Measurements from ENCODE around the gene OR13C4. TPM values are rescaled to one million over a fixed set of nuclear protein-coding genes. Genes with fewer than 3 reads are reported as not detected.
"Not testable (repeated sequence)": the region's sequence is repeated elsewhere in the genome, so short reads cannot be mapped to it uniquely, and the experiment has no call there.

Gene OR13C4
- polyA plus RNA-seq, 1 experiment = not detected

DNA sequence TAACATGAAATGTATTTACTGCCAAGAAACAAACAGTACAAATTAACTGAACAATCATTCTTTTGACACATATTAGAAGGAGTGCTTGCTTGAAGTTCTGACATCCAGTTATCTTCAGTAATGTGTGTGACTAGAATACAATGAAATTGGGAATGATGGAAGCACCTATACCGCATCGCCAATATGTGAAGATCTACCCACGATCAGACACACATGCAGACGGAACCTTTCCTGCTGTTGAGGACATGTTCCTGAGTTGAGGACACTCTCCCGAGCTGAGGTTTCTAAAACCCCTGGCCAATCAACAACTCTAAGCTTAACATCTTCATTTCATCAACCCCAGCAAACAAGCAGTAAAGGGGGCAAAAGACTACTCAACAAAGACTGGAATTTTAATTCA, 9.7 kb upstream of the OR13C4 start, which contains the start of gene OR13C3:
Gene OR13C3 (minus strand): TSS at position 101 of the 400 bp plus-strand sequence. CDS start 133 bp downstream, outside the sequence.
- ChIA-PET CTCF (no interaction called here), POLR2A (no interaction called here)
- Histone ChIP-seq H3K36me3 (ENCODE audit: control insufficient read depth, insufficient read depth, low read length) (no peaks in the 10 kb centered on the region), H3K27me3 (ENCODE audit: control insufficient read depth, insufficient read depth, low read length) (no peaks in the 10 kb centered on the region), H3K4me3 (ENCODE audit: low read depth, low read length) (no peak within 1 kb of the TSS)
- no peak for DNase-seq (ENCODE audit: low read depth)
- TF ChIP-seq CTCF (IDR thresholded peaks at IDR 0.05; ENCODE audit: insufficient read depth, low read depth, low read length) = no peak

GRCh38 chr9:104520241-104520640, 6.8 kb downstream of the OR13C4 start:
- H3K36me3 ChIP-seq (ENCODE audit: control insufficient read depth, insufficient read depth, low read length); H3K27me3 ChIP-seq (ENCODE audit: control insufficient read depth, insufficient read depth, low read length); H3K4me3 ChIP-seq (ENCODE audit: low read depth, low read length); POLR2A ChIA-PET; DNase-seq (ENCODE audit: low read depth): not testable (repeated sequence)
- CTCF ChIA-PET = interaction anchor here (0.9 kb wide), 1 partner anchor 14 kb away, joined by 4 read pairs; no protein-coding TSS in a partner anchor

DNA sequence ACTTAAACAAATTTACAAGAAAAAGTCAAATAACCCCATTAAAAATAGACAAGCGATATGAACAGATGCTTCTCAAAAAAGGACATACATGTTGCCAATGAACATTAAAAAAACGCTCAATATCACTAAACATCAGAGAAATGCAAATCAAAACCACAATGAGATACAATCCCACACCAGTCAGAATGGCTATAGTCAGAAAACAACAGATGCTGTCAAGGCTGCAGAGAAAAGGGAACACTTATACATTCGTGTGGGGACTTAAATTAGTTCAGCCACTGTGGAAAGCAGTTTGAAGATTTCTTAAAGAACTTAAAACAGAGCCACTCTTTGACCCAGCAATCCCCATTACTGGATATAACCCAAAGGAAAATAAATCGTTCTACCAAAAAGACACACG, 12.1 kb downstream of the OR13C4 start:
- Histone ChIP-seq H3K4me3 (ENCODE audit: low read depth, low read length) (no peak overlapping the region), H3K36me3 (ENCODE audit: control insufficient read depth, insufficient read depth, low read length) (no peaks in the 10 kb centered on the region), H3K27me3 (ENCODE audit: control insufficient read depth, insufficient read depth, low read length) (no peaks in the 10 kb centered on the region)
- no peak for TF ChIP-seq CTCF (IDR thresholded peaks at IDR 0.05; ENCODE audit: insufficient read depth, low read depth, low read length)
- DNase-seq (ENCODE audit: low read depth) = no peak
- ChIA-PET POLR2A (no interaction called here), CTCF (no interaction called here)

DNA sequence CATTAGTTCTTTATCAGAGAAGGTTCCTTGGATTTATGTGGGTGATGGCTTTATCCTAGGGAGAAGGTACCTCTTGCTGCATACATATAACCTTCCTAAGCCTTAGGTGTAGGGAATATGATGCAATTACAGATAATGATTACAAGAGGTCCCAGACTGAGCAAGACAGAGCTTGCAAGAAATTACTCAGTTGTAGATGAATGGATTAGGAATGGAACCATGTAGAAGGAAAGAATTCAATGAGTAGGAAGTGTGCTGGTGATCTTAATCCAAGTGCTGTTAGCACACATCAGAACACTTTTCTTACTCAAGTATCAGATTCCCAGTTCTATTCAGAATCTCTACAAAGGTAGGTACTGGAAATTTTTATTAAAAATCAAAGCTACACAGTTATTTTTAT, 20.4 kb downstream of the OR13C4 start:
- no peak for TF ChIP-seq CTCF (IDR thresholded peaks at IDR 0.05; ENCODE audit: insufficient read depth, low read depth, low read length)

DNA sequence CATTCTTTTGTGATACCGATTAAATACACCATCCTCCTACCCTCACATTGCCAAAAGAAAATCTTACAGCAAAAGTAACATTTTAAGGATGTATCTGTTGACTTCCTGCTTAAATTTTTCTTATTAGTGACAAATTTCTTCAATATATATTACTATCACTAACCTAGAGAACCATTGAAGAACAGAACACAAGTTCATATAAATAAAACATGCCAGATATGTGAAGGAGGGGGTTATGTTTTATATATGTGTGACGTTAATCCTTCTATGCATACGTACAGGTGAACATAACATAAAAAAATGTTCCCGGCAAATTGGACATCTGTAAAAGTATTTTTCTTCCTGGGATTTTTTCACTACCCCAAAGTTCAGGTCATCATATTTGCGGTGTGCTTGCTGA, 23.0 kb downstream of the OR13C4 start, which contains the start of gene OR13F1:
Gene OR13F1 (plus strand): TSS at position 301 of the 400 bp plus-strand sequence. CDS start 0 bp downstream, at position 301.
- CTCF ChIA-PET = no interaction called here
- POLR2A ChIA-PET = no interaction called here
- Histone ChIP-seq H3K36me3 (ENCODE audit: control insufficient read depth, insufficient read depth, low read length) (no peaks in the 10 kb centered on the region), H3K27me3 (ENCODE audit: control insufficient read depth, insufficient read depth, low read length) (no peaks in the 10 kb centered on the region), H3K4me3 (ENCODE audit: low read depth, low read length) (no peak within 1 kb of the TSS)
- TF ChIP-seq CTCF (IDR thresholded peaks at IDR 0.05; ENCODE audit: insufficient read depth, low read depth, low read length) = no peak
- DNase-seq (ENCODE audit: low read depth) = no peak

More for the DNA sequence above, 20.4 kb downstream of the OR13C4 start:
- ChIA-PET CTCF (no interaction called here), POLR2A (no interaction called here)
- Histone ChIP-seq H3K27me3 (ENCODE audit: control insufficient read depth, insufficient read depth, low read length) (no peaks in the 10 kb centered on the region), H3K36me3 (ENCODE audit: control insufficient read depth, insufficient read depth, low read length) (no peaks in the 10 kb centered on the region), H3K4me3 (ENCODE audit: low read depth, low read length) (no peak overlapping the region)
- no peak for DNase-seq (ENCODE audit: low read depth)

DNA sequence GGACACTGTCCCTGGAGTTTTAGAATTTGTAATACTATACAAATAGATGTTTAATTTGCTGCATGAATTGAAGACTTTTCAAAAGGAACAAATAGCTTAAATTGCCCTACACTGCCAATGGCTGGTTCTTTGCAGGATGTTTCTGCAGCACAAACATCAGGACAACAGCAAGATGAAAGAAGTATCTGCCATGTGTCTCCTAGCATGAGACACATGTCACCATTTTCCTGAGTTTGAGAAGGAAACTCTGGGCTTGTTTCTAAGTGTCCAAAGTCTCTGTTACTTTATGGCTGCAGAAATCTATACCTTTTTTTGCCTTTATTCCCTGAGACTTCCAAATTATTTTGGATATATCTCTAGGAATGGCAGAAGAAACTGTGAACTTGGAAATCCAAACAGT, 23.6 kb downstream of the OR13C4 start:
- POLR2A ChIA-PET = no interaction called here
- TF ChIP-seq CTCF (IDR thresholded peaks at IDR 0.05; ENCODE audit: insufficient read depth, low read depth, low read length) = no peak
- DNase-seq (ENCODE audit: low read depth) = no peak
- Histone ChIP-seq H3K27me3 (ENCODE audit: control insufficient read depth, insufficient read depth, low read length) (no peaks in the 10 kb centered on the region), H3K36me3 (ENCODE audit: control insufficient read depth, insufficient read depth, low read length) (no peaks in the 10 kb centered on the region), H3K4me3 (ENCODE audit: low read depth, low read length) (no peak overlapping the region)
- CTCF ChIA-PET = no interaction called here

Measured in BJ (cell line).